Measurements from ENCODE around the gene MPP3.

Gene MPP3

GRCh38 chr17:43841282-43841681 is 8.3 kb upstream of the MPP3 start:
- no peak for DNase-seq (ENCODE audit: low spot score)
- no peak for TF ChIP-seq CTCF (IDR thresholded peaks at IDR 0.05; ENCODE audit: extremely low read depth, missing control alignments)

GRCh38 chr17:43840814-43841213 is 7.9 kb upstream of the MPP3 start:
- TF ChIP-seq CTCF (IDR thresholded peaks at IDR 0.05; ENCODE audit: extremely low read depth, missing control alignments): no peak
- DNase-seq (ENCODE audit: low spot score): no peak

GRCh38 chr17:43839670-43840108 is 6.7 kb upstream of the MPP3 start:
- no peak for DNase-seq (ENCODE audit: low spot score)
- no peak for TF ChIP-seq CTCF (IDR thresholded peaks at IDR 0.05; ENCODE audit: extremely low read depth, missing control alignments)

- TF ChIP-seq CTCF (IDR thresholded peaks at IDR 0.05; ENCODE audit: extremely low read depth, missing control alignments): no peak
- no peak for DNase-seq (ENCODE audit: low spot score)
Observed at GRCh38 chr17:43834106-43834505, 1.2 kb upstream of the MPP3 start.

- no peak for TF ChIP-seq CTCF (IDR thresholded peaks at IDR 0.05; ENCODE audit: extremely low read depth, missing control alignments)
- DNase-seq (ENCODE audit: low spot score): no peak
Observed at GRCh38 chr17:43832168-43832975, 574 bp downstream of the MPP3 start.

GRCh38 chr17:43831633-43832032 is 1.3 kb downstream of the MPP3 start:
- DNase-seq (ENCODE audit: low spot score): no peak
- TF ChIP-seq CTCF (IDR thresholded peaks at IDR 0.05; ENCODE audit: extremely low read depth, missing control alignments): no peak

- no peak for DNase-seq (ENCODE audit: low spot score)
- no peak for TF ChIP-seq CTCF (IDR thresholded peaks at IDR 0.05; ENCODE audit: extremely low read depth, missing control alignments)
Observed at GRCh38 chr17:43830510-43831140, 2.3 kb downstream of the MPP3 start.
